Natural killer cell (primary cell): ENCODE results near the gene HRC. TPM values are rescaled to one million over a fixed set of nuclear protein-coding genes. Genes with fewer than 3 reads are reported as not detected.

ENCODE experiments used
- ATAC-seq, 3 donors: fragments of 150-1000 bp in 2 of 3; fragments of 200-7000 bp in 1 of 3; cut with Tn5 transposase; 1 replicate in 1 of 3; 2 replicates in 2 of 3; pipeline ENCODE4 v1.10.0; 2021; ENCODE audit warnings: mild to moderate bottlenecking in 2 of 3, moderate library complexity in 2 of 3
- DNase-seq, 2 donors: peaks; one replicate each; pipeline versions ENCODE4 v3.0.0 to v3.0.0-alpha.2; 2013 to 2021; ENCODE audit warnings: mixed read lengths in 1 of 2
- H3K27ac ChIP-seq: one replicate; pipeline ENCODE4 v1.5.1; 2013; ENCODE audit warnings: mild to moderate bottlenecking, low read length
- H3K27me3 ChIP-seq: one replicate; pipeline ENCODE4 v1.6.1; 2013; ENCODE audit warnings: low read length; ENCODE audit not compliant: control insufficient read depth, insufficient read depth
- H3K36me3 ChIP-seq: one replicate; pipeline ENCODE4 v1.6.1; 2013; ENCODE audit warnings: low read length; ENCODE audit not compliant: control insufficient read depth, insufficient read depth
- H3K4me1 ChIP-seq: one replicate; pipeline ENCODE4 v1.6.1; 2013; ENCODE audit warnings: low read length; ENCODE audit not compliant: control insufficient read depth, insufficient read depth
- H3K4me3 ChIP-seq: one replicate; pipeline ENCODE4 v1.5.1; 2013; ENCODE audit warnings: low read length
- H3K9me3 ChIP-seq: one replicate; pipeline ENCODE4 v1.6.1; 2013; ENCODE audit warnings: low read length; ENCODE audit not compliant: control insufficient read depth, insufficient read depth
- H3K27ac Mint-ChIP-seq, 2 donors: one replicate each; pipeline ENCODE4 v1.8.0; 2022; ENCODE audit warnings: mild to moderate bottlenecking in 2 of 2, mixed read lengths in 2 of 2, moderate library complexity in 1 of 2
- H3K27me3 Mint-ChIP-seq, 2 donors: one replicate each; pipeline ENCODE4 v1.8.0; 2022; ENCODE audit warnings: low read depth in 2 of 2, mixed read lengths in 2 of 2
- H3K36me3 Mint-ChIP-seq: one replicate; pipeline ENCODE4 v1.8.0; 2022; ENCODE audit warnings: mixed read lengths
- H3K4me1 Mint-ChIP-seq, 2 donors: one replicate each; pipeline ENCODE4 v1.8.0; 2022; ENCODE audit warnings: mixed read lengths in 2 of 2
- H3K4me3 Mint-ChIP-seq: one replicate; pipeline ENCODE4 v1.8.0; 2022; ENCODE audit warnings: mild to moderate bottlenecking, moderate library complexity, mixed read lengths
- H3K9me3 Mint-ChIP-seq, 2 donors: one replicate each; pipeline ENCODE4 v1.8.0; 2022; ENCODE audit warnings: mixed read lengths in 2 of 2
- WGBS: methylation state at CpG from one replicate; pipeline ENCODE4 v1.1.7; 2013; ENCODE audit warnings: missing lambda C conversion rate; ENCODE audit not compliant: insufficient coverage; 5-methylcytosine and 5-hydroxymethylcytosine counted together
- intact Hi-C: fragments of 100-400 bp; cut with micrococcal nuclease; formaldehyde crosslinking; loops from one replicate; pipeline ENCODE4 v1.14.2; 2022
- total RNA-seq, 4 donors: library from RNA; stranded (reverse); fragments of 120-200 nt in 1 of 4; gene quantifications; one replicate each; pipeline versions ENCODE4 v1.2.3 to v1.2.4, GENCODE V29; 2013 to 2022
- TF ChIP-seq, protein P1 (sequence below): fragments of 200-600 bp; IDR thresholded peaks from one replicate; pipeline ENCODE4 v1.8.0; 2022; ENCODE audit warnings: antibody characterized with exemption

HRC gene
- total RNA-seq = not detected
- not detected for total RNA-seq (2013)

DNA sequence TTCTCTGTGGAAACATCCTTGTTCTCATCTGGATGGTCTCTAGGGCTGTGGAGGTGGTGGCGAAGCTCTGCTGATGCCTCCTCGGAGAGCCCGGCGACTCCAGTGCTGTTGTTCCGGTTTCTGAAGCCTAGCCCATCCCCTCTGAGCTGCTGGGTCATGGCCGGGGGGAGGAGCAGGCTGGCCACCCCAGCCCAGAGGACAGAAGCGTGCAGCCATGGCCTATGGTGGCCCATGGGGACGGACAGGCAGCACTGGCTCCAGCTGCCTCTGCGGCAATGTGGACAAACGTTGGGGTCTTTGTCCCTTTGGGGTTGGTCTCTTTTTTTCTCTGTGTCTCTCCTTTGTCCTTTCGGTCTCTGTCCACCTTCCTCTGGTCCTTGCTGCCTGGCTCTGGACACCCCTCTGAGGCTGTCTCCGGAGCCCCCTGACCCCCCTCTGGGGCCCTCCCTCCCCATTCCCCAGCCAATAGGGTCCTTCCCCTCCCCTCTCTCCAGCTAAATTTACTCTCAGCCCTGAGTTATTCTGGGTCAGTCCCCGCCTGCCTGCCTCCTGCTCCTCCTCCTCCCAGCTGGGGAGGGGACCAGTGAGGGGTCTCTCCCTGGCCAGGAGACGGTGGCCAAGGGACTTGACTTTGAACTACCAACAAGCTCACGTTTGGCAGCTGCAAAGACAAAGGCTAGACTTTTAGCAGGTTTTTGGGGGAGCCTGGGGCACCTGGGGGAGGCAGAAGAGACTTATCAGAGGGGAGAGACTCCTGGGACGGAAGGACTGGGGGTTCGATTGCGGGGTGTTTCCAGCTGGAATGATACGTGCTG, at the start of gene HRC:
HRC (minus strand) TSS at position 392 of the 815 bp plus-strand sequence; CDS start at position 233, 159 bp downstream.
- Histone ChIP-seq H3K9me3 (no peaks in the 10 kb centered on the region), H3K36me3 (no peaks in the 10 kb centered on the region), H3K4me1 (peaks cover 26% of the 10 kb centered on the region), H3K27me3 (peaks cover 12% of the 10 kb centered on the region), H3K27ac (no peak within 1 kb of the TSS), H3K4me3 (no peak within 1 kb of the TSS)
- H3K4me1 Mint-ChIP-seq = peaks cover 18 to 34% of the 10 kb centered on the region in 2 donors
- WGBS = 62% methylated on average over 19 of the region's 19 CpGs
- H3K27ac Mint-ChIP-seq = no peak within 1 kb of the TSS
- peaks cover 7% of the 10 kb centered on the region for H3K36me3 Mint-ChIP-seq
- DNase-seq = no peak
- no peaks in the 10 kb centered on the region for H3K9me3 Mint-ChIP-seq
- TF ChIP-seq, protein P1, sequence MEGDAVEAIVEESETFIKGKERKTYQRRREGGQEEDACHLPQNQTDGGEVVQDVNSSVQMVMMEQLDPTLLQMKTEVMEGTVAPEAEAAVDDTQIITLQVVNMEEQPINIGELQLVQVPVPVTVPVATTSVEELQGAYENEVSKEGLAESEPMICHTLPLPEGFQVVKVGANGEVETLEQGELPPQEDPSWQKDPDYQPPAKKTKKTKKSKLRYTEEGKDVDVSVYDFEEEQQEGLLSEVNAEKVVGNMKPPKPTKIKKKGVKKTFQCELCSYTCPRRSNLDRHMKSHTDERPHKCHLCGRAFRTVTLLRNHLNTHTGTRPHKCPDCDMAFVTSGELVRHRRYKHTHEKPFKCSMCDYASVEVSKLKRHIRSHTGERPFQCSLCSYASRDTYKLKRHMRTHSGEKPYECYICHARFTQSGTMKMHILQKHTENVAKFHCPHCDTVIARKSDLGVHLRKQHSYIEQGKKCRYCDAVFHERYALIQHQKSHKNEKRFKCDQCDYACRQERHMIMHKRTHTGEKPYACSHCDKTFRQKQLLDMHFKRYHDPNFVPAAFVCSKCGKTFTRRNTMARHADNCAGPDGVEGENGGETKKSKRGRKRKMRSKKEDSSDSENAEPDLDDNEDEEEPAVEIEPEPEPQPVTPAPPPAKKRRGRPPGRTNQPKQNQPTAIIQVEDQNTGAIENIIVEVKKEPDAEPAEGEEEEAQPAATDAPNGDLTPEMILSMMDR = no peak
- H3K4me3 Mint-ChIP-seq = no peak within 1 kb of the TSS
- H3K27me3 Mint-ChIP-seq = peaks cover 27 to 54% of the 10 kb centered on the region in 2 donors
- no peak for ATAC-seq
- intact Hi-C loops = no loop called here

GRCh38 chr19:49201042-49201441, 45.8 kb upstream of the HRC start:
- 94% methylated on average over 6 of the region's 7 CpGs for WGBS
- Mint-ChIP-seq H3K27me3 (peaks cover 0 to 3% of the 10 kb centered on the region in 2 donors), H3K4me1 (no peaks in the 10 kb centered on the region), H3K9me3 (no peaks in the 10 kb centered on the region), H3K36me3 (no peaks in the 10 kb centered on the region), H3K27ac (no peak overlapping the region), H3K4me3 (no peak overlapping the region)
- no peak overlapping the region for H3K27ac ChIP-seq
- H3K4me1 ChIP-seq = no peaks in the 10 kb centered on the region
- no peak overlapping the region for H3K4me3 ChIP-seq
- no peak for ATAC-seq
- TF ChIP-seq, protein P1 = no peak
- H3K9me3 ChIP-seq = no peaks in the 10 kb centered on the region
- intact Hi-C loops = no loop called here
- no peaks in the 10 kb centered on the region for H3K27me3 ChIP-seq
- no peaks in the 10 kb centered on the region for H3K36me3 ChIP-seq
- no peak for DNase-seq

GRCh38 chr19:49200238-49200862, 45.2 kb upstream of the HRC start:
- H3K9me3 Mint-ChIP-seq = no peaks in the 10 kb centered on the region
- H3K36me3 Mint-ChIP-seq = no peaks in the 10 kb centered on the region
- H3K27me3 Mint-ChIP-seq = peaks cover 0 to 3% of the 10 kb centered on the region in 2 donors
- H3K27ac Mint-ChIP-seq = no peak overlapping the region
- no peak overlapping the region for H3K4me3 ChIP-seq
- ATAC-seq = no peak
- intact Hi-C loops = no loop called here
- TF ChIP-seq, protein P1 = no peak
- no peak overlapping the region for H3K27ac ChIP-seq
- no peaks in the 10 kb centered on the region for H3K9me3 ChIP-seq
- H3K4me1 ChIP-seq = no peaks in the 10 kb centered on the region
- WGBS = 94% methylated on average over 29 of the region's 29 CpGs
- DNase-seq = peak in 1 of 2 donors; percentile 15
- H3K36me3 ChIP-seq = no peaks in the 10 kb centered on the region
- no peaks in the 10 kb centered on the region for H3K4me1 Mint-ChIP-seq
- H3K4me3 Mint-ChIP-seq = no peak overlapping the region
- no peaks in the 10 kb centered on the region for H3K27me3 ChIP-seq
